Measurements from ENCODE around the gene SCN9A. TPM values are rescaled to one million over a fixed set of nuclear protein-coding genes. Genes with fewer than 3 reads are reported as not detected.
A peak's percentile ranks its signal among the peaks of the same experiment; 100 is the strongest.
"Not testable (repeated sequence)": the region's sequence is repeated elsewhere in the genome, so short reads cannot be mapped to it uniquely, and the experiment has no call there.

Gene SCN9A
- total RNA-seq, 1 donor from 2014 or later: 7.8 TPM

DNA sequence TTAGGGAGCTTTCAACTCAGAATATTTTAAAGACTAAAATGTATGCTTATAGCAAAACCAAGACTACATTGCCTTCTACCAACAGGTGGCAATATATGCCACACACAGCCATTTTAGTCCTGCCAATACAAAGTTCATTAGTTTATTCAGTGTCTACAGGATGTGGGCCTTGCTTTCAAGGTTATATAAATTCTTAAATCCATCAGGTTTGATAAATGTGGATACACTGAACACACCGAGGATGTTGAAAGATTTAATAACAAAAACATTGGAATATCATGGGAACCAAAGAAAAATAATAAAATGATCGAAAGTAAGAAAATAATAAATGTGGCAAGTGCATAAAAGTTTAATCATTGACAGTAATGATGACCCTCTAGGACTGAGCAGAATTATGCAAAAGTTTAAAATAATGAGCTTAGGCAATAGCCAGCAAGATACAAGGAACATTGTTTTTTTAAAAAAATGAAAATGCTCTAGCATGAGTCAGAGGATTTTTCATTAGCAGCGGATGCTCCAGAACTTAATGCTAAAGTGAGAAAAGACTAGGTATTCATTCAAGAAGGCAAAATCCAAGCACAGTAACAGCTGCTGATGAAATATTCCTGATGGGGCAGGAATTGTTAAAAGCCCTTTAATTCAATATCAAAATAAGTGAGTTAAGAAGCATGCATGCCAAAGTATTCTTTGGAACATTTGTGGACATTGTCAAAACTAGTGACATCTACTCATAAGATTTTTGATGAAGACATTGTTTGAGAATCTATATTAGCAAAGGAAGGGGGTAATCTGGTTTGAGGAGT, 14.2 kb downstream of the SCN9A start:
- H3K9me3 ChIP-seq (ENCODE audit: insufficient read depth, low read depth, low read length): no peaks in the 10 kb centered on the region
- DNase-seq (ENCODE audit: low read depth) (peak; percentile 55), FAIRE-seq (no peak)
- no peak overlapping the region for H3K4me3 Mint-ChIP-seq (ENCODE audit: unreplicated experiment)
- no peak overlapping the region for H3K9ac ChIP-seq (ENCODE audit: low read length)
- no peaks in the 10 kb centered on the region for H3K27me3 Mint-ChIP-seq (ENCODE audit: low read depth, unreplicated experiment)
- no peak overlapping the region for H3K27ac ChIP-seq (ENCODE audit: low read depth, low read length)
- H2AFZ ChIP-seq (ENCODE audit: low read depth, low read length): no peak overlapping the region
- H3K36me3 Mint-ChIP-seq (ENCODE audit: low read depth, unreplicated experiment): no peaks in the 10 kb centered on the region
- H3K36me3 ChIP-seq (ENCODE audit: insufficient read depth, low read length): no peaks in the 10 kb centered on the region
- H3K4me1 Mint-ChIP-seq (ENCODE audit: low read depth, unreplicated experiment): peaks cover 10% of the 10 kb centered on the region
- TF ChIP-seq, protein P1, sequence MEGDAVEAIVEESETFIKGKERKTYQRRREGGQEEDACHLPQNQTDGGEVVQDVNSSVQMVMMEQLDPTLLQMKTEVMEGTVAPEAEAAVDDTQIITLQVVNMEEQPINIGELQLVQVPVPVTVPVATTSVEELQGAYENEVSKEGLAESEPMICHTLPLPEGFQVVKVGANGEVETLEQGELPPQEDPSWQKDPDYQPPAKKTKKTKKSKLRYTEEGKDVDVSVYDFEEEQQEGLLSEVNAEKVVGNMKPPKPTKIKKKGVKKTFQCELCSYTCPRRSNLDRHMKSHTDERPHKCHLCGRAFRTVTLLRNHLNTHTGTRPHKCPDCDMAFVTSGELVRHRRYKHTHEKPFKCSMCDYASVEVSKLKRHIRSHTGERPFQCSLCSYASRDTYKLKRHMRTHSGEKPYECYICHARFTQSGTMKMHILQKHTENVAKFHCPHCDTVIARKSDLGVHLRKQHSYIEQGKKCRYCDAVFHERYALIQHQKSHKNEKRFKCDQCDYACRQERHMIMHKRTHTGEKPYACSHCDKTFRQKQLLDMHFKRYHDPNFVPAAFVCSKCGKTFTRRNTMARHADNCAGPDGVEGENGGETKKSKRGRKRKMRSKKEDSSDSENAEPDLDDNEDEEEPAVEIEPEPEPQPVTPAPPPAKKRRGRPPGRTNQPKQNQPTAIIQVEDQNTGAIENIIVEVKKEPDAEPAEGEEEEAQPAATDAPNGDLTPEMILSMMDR (IDR thresholded peaks at IDR 0.05; ENCODE audit: insufficient read depth, low read depth, low read length): peak; percentile 63
- no peak for TF ChIP-seq EZH2 (IDR thresholded peaks at IDR 0.05; ENCODE audit: insufficient read depth, low read length)
- peaks cover 3% of the 10 kb centered on the region for H3K4me1 ChIP-seq (ENCODE audit: insufficient read depth, low read length)
- no peaks in the 10 kb centered on the region for H3K9me3 Mint-ChIP-seq (ENCODE audit: unreplicated experiment)
- no peaks in the 10 kb centered on the region for H4K20me1 ChIP-seq (ENCODE audit: insufficient read depth, low read length)
- H3K4me3 ChIP-seq (ENCODE audit: insufficient read depth, low read depth, low read length): no peak overlapping the region
- no peaks in the 10 kb centered on the region for H3K27me3 ChIP-seq (ENCODE audit: insufficient read depth, low read length)
- peak overlapping the region; percentile 11 for H3K4me2 ChIP-seq (ENCODE audit: low read length)
- no peaks in the 10 kb centered on the region for H3K79me2 ChIP-seq (ENCODE audit: insufficient read depth, low read length)
- peak overlapping the region; percentile 90 for H3K27ac Mint-ChIP-seq (ENCODE audit: unreplicated experiment)

DNA sequence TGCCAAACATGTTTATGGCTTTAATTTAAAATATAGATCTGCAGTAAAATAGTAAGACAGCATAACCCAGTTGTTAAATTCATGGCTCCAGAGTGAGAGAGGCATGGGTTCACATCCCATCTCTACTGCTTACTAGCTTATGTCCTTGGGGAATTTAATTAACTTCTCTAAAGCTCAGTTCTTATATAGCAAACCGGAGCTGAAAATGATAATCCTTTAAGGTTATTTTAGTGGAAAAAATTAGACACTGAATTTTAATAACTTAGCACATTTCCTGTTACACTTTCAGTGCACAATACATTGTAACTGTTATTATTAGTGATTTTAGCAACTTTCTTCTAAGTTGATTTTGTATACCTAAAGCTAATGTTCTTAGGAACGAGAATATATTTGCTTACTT, 14.8 kb downstream of the SCN9A start:
- Histone ChIP-seq H3K4me2 (ENCODE audit: low read length) (no peak overlapping the region), H3K9me3 (ENCODE audit: insufficient read depth, low read depth, low read length) (no peaks in the 10 kb centered on the region), H3K4me3 (ENCODE audit: insufficient read depth, low read depth, low read length) (no peak overlapping the region), H2AFZ (ENCODE audit: low read depth, low read length) (no peak overlapping the region), H3K27ac (ENCODE audit: low read depth, low read length) (no peak overlapping the region), H3K9ac (ENCODE audit: low read length) (no peak overlapping the region), H3K36me3 (ENCODE audit: insufficient read depth, low read length) (no peaks in the 10 kb centered on the region), H3K27me3 (ENCODE audit: insufficient read depth, low read length) (no peaks in the 10 kb centered on the region), H3K79me2 (ENCODE audit: insufficient read depth, low read length) (no peaks in the 10 kb centered on the region), H4K20me1 (ENCODE audit: insufficient read depth, low read length) (no peaks in the 10 kb centered on the region), H3K4me1 (ENCODE audit: insufficient read depth, low read length) (peaks cover 3% of the 10 kb centered on the region)
- TF ChIP-seq EZH2 (IDR thresholded peaks at IDR 0.05; ENCODE audit: insufficient read depth, low read length): no peak
- TF ChIP-seq, protein P1 (IDR thresholded peaks at IDR 0.05; ENCODE audit: insufficient read depth, low read depth, low read length): no peak
- H3K36me3 Mint-ChIP-seq (ENCODE audit: low read depth, unreplicated experiment): no peaks in the 10 kb centered on the region
- no peak overlapping the region for H3K27ac Mint-ChIP-seq (ENCODE audit: unreplicated experiment)
- H3K9me3 Mint-ChIP-seq (ENCODE audit: unreplicated experiment): no peaks in the 10 kb centered on the region
- DNase-seq (ENCODE audit: low read depth) (no peak), FAIRE-seq (no peak)
- H3K27me3 Mint-ChIP-seq (ENCODE audit: low read depth, unreplicated experiment): no peaks in the 10 kb centered on the region
- peaks cover 10% of the 10 kb centered on the region for H3K4me1 Mint-ChIP-seq (ENCODE audit: low read depth, unreplicated experiment)
- no peak overlapping the region for H3K4me3 Mint-ChIP-seq (ENCODE audit: unreplicated experiment)

GRCh38 chr2:166360426-166360825, 15.3 kb downstream of the SCN9A start:
- no peak for TF ChIP-seq EZH2 (IDR thresholded peaks at IDR 0.05; ENCODE audit: insufficient read depth, low read length)

GRCh38 chr2:166357950-166358321, 17.8 kb downstream of the SCN9A start:
- FAIRE-seq; H3K9me3 Mint-ChIP-seq (ENCODE audit: unreplicated experiment); H3K27ac ChIP-seq (ENCODE audit: low read depth, low read length); H3K9ac ChIP-seq (ENCODE audit: low read length); H3K79me2 ChIP-seq (ENCODE audit: insufficient read depth, low read length); H3K9me3 ChIP-seq (ENCODE audit: insufficient read depth, low read depth, low read length); H4K20me1 ChIP-seq (ENCODE audit: insufficient read depth, low read length); H3K4me1 ChIP-seq (ENCODE audit: insufficient read depth, low read length); H3K27me3 ChIP-seq (ENCODE audit: insufficient read depth, low read length); H3K27me3 Mint-ChIP-seq (ENCODE audit: low read depth, unreplicated experiment); H3K27ac Mint-ChIP-seq (ENCODE audit: unreplicated experiment); H3K4me2 ChIP-seq (ENCODE audit: low read length); H3K4me3 Mint-ChIP-seq (ENCODE audit: unreplicated experiment); H3K36me3 ChIP-seq (ENCODE audit: insufficient read depth, low read length); DNase-seq (ENCODE audit: low read depth); H3K36me3 Mint-ChIP-seq (ENCODE audit: low read depth, unreplicated experiment); H2AFZ ChIP-seq (ENCODE audit: low read depth, low read length); H3K4me3 ChIP-seq (ENCODE audit: insufficient read depth, low read depth, low read length): not testable (repeated sequence)
- peaks cover 10% of the 10 kb centered on the region for H3K4me1 Mint-ChIP-seq (ENCODE audit: low read depth, unreplicated experiment)

More at GRCh38 chr2:166360426-166360825, 15.3 kb downstream of the SCN9A start:
- Histone ChIP-seq H3K9me3 (ENCODE audit: insufficient read depth, low read depth, low read length) (no peaks in the 10 kb centered on the region), H3K79me2 (ENCODE audit: insufficient read depth, low read length) (no peaks in the 10 kb centered on the region), H4K20me1 (ENCODE audit: insufficient read depth, low read length) (no peaks in the 10 kb centered on the region), H3K27me3 (ENCODE audit: insufficient read depth, low read length) (no peaks in the 10 kb centered on the region), H3K4me3 (ENCODE audit: insufficient read depth, low read depth, low read length) (no peak overlapping the region), H3K36me3 (ENCODE audit: insufficient read depth, low read length) (no peaks in the 10 kb centered on the region), H3K4me2 (ENCODE audit: low read length) (no peak overlapping the region), H3K4me1 (ENCODE audit: insufficient read depth, low read length) (peaks cover 3% of the 10 kb centered on the region), H3K9ac (ENCODE audit: low read length) (no peak overlapping the region), H3K27ac (ENCODE audit: low read depth, low read length) (no peak overlapping the region), H2AFZ (ENCODE audit: low read depth, low read length) (no peak overlapping the region)
- DNase-seq (ENCODE audit: low read depth): no peak
- H3K4me3 Mint-ChIP-seq (ENCODE audit: unreplicated experiment): no peak overlapping the region
- no peaks in the 10 kb centered on the region for H3K9me3 Mint-ChIP-seq (ENCODE audit: unreplicated experiment)
- H3K36me3 Mint-ChIP-seq (ENCODE audit: low read depth, unreplicated experiment): no peaks in the 10 kb centered on the region
- FAIRE-seq: no peak
- no peaks in the 10 kb centered on the region for H3K27me3 Mint-ChIP-seq (ENCODE audit: low read depth, unreplicated experiment)
- no peak overlapping the region for H3K27ac Mint-ChIP-seq (ENCODE audit: unreplicated experiment)
- H3K4me1 Mint-ChIP-seq (ENCODE audit: low read depth, unreplicated experiment): peaks cover 10% of the 10 kb centered on the region
